GM19238 (cell line): ENCODE measurements around the gene IRF2BP2.

Experiments used
- DNase-seq: peaks from one replicate; pipeline ENCODE4 v3.0.0; 2011; ENCODE audit warnings: low spot score; ENCODE audit not compliant: insufficient read length

The IRF2BP2 gene

DNA sequence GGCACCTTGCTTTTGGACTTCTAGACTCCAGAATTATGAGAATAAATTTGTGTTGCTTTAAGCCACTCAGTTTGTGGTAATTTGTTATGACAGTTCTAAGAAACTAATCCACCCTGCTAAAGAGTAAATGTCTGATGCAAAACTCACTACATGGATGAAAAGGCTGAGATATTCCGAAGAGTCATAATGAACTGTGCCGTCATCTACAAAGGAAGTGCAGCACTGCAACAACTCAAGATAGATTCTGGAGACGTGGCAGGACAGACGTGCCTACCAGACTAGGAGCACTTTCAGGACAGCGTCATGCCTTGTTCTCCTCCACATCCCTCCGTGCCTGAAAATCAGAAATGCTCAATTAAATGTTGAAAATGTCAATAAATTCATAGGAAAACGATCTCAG lies 24.4 kb upstream of the IRF2BP2 start:
- no peak for DNase-seq

- DNase-seq = no peak
Measured at GRCh38 chr1:234633246-234634003, 23.4 kb upstream of the IRF2BP2 start.

DNA sequence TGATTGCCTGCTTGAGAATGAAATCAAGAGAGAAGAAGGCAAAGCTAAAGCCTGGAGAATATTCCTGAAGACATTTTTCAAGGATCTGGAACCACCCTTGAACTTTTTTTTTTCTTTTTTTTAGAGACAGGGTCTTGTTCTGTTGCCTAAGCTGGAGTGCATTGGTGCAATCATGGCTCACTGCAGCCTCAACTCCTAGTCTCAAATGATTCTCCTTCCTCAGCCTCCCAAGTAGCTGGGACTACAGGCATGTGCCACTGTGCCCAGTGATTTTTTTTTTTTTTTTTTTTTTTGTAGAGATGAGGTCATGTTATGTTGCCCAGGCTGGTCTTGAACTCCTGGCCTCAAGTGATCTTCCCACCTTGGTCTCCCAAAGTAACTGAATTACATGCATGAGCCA lies 22.2 kb upstream of the IRF2BP2 start:
- DNase-seq = no peak

GRCh38 chr1:234631721-234632125 lies 21.7 kb upstream of the IRF2BP2 start:
- DNase-seq = no peak

DNA sequence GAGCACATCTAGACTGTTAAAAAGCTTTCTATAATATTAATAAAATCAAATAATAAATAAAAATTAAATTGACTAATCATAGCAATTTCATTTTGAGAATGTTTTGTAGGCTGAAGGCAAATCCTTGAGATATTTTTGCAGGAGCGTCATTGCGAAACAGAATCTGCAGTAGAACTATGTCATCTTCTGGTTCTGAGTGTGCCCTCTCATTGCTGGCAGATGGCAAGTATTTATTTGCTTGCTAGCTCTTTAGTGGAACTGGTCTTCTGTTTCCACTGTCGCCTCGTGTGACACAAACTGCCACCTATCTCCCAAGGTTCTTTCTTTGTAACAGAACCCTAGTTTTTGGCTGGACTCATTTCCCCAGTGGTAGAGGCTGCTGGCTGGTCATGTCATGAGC lies 19.0 kb upstream of the IRF2BP2 start:
- DNase-seq = no peak

DNA sequence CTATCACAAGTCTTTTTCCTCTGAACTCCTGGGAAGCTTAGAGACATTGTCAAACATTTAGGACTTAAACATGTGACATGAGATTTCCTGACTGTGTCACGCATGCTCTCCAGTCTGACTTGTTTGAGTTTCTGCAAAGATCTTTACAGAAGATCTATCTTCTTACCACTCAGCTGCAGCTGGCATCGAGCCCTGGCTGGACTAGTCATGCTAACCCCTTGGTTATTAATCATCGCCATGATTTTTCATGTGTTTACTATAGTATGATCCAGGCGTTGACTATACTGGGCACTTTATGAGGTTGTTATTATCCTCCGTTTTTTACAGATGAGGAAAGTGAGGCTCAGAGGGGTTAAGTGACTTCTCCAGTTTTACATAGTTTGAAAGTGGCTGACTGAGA lies 18.1 kb upstream of the IRF2BP2 start:
- no peak for DNase-seq

DNA sequence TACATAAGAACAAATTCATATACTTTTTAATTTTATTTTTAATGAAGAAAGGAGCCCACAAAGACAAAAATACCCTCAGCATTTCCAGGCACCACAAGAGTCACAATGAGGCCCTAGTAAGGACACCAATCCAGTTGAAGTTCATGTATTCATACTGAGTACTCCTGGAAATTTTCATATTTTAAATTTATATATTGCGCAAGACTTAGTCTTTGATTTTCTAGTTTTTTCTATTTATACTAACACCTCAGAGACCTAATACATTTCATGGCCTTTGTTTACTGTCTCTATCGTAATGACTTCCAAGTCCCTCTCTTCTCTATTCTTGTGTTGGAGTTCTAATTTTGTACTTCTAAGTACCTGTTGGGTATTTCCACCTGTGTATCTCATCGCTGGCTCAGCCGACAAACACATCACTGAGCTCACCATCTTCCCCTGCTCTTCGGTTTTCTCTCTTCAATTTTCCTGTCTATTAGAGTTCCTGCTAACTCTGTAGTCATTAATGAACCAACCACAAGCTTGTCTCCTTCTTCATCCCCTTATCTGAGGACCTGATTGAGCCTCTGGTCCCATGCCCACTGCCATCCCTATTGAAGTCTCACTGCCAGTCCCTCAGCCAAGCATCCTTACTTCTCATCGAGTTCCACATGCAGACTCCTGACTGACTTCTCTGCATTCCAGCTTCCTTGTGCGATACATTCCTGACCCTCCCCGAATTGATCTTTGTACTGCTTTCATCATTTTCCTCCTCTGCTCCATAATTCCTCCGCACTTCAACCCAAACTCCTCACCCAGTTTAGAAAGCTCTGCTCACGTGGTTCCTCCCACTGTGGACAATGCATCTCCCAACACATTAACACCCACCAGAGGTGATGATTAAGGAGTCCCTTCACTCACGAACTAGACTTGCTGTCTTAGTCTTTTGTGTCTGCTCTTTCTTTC lies 17.3 kb upstream of the IRF2BP2 start:
- DNase-seq = no peak

DNA sequence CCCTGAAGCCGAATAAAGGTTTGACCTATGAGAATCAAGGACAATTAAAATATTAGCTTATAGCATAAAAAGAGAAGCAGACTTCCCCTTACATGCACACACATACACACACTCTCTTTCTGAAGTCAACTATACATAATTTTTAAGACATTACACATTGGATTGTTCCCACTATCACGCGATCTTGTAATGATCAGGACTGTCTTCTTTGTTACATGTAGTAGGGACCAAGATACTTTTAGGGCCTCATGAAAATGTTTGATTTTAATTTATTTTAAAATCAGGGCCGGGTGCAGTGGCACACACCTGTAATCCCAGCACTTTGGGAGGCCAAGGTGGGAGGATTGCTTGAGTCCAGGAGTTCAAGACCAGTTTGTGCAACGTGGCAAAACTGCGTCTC lies 16.4 kb upstream of the IRF2BP2 start:
- DNase-seq = no peak

DNA sequence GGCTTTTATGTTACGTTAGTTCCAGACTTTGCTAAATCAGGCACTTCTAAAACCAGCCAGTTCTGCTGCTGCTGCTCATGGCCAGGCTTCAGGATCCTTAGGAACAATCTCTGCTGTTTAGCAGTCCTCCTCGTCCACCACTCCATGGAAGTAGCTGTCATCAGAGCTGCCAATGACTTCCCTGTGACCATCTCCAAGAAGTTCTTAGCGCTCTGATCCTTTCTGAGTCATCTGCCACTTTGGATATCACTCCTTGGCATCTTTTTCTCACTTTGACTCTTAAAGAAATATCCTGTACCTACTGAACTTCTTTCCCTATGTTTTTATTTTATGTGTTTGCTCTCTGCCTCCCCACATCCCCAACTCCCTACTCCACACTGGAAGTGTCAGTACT lies 14.7 kb upstream of the IRF2BP2 start:
- DNase-seq = no peak

- no peak for DNase-seq
Measured at GRCh38 chr1:234621657-234622335, 11.8 kb upstream of the IRF2BP2 start.

DNA sequence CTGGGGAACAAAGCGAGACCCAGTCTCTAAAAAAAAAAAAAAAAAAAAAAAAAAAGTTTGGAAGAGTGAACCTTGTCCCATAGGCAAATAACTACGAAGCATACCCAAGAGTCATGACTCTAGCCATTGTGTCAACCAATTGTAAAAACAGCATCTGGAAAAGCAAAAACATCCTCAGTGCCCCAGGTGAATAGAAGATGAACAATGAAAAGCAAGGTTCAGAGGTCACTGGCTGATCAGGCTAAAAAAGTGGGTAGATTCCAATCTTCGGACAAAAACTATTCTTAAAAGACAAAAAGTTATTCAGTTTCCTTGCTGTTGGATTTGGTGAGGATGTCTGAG lies 11.1 kb upstream of the IRF2BP2 start:
- DNase-seq = no peak

DNA sequence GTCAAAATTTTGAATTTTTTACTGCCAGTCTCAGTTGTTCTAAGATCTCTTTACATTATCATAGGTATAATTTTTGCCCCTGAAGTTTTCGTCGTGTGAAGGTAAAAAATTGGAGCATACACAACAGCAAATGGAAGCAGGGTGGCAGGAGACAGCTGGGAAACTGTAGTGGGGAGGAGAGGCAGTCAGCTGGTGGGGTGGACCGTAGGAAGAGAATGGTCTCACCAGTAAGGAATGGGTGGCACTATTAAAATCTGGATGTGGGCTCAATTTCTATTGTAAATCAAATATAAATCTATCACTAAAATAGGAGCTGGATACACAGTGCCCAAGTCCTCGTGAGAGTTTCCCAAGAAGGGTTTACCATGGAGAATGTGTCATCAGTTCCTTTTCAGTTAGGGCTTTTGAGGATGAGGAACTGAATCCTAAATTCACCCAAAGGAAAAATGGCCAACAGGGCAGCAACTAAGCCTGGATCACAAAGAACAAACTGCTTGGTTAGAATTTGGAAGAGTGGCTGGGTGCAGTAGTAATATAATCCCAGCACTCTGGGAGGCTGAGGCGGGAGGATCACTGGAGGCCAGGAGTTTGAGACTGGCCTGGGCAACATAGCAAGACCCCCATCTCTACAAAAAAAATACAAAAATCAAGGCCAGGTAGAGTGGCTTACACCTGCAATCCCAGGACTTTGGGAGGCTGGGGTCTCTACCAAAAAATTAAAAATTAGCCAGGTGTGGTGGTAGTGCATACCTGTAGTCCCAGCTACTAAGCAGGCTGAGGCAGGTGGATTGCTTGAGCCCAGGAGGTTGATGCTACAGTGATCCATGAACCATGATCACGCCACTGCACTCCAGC lies 10.5 kb upstream of the IRF2BP2 start:
- no peak for DNase-seq

- no peak for DNase-seq
Measured at GRCh38 chr1:234619794-234620247, 9.8 kb upstream of the IRF2BP2 start.

DNA sequence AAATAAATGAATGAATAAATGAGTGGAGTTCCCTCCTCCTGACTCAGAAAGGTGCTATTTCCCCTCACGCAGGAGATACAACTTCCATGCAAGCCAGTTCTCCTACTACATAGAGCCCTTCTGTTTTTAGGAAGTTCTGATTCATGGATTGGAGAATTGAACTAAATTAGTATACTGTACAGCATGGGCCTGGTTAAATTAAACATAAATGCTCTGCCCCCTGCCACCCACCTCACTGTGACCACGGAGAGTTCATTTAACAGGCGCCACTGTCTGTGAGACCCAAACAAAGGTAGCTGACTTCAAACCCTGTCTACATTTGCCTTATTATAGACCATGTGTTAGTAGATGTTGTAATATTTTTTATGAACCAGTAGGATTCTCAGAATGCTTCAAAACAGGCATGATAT lies 9.1 kb upstream of the IRF2BP2 start:
- no peak for DNase-seq

GRCh38 chr1:234618737-234619049 lies 8.7 kb upstream of the IRF2BP2 start:
- no peak for DNase-seq

DNA sequence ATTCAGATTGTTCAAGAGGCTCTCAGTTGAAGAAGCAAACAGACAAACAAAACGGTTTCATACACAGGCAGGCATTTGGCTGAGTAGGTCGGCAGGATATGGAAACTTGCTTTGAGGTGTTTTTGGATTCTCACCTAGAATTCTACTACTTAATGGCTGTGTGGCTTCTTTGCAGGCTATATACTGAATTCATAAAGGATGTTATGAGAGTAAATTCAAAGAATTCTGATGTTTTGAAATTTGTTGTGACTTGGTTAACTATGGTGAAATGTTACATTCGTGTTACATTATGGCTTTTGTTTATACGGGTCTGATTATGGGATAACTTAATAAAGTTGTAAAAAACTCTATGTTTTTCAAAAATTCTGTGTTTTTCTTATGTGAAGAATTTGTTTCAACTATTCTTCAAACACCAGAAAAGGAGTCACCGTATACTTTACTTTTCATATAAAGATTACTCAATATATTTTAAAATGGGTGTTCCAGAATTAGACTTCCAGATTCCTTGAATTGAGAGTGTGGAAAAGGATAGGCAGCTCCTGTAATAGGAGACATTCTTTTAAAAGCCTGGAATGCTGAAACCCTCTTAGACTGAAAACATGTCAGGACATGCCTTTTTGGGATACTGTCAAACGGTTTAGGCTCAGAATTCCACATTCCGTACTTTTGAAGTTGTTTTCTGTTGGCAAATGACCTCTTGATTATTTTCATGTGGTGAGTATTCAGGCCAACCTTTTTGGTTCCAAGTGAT lies 8.2 kb upstream of the IRF2BP2 start:
- DNase-seq = no peak

DNA sequence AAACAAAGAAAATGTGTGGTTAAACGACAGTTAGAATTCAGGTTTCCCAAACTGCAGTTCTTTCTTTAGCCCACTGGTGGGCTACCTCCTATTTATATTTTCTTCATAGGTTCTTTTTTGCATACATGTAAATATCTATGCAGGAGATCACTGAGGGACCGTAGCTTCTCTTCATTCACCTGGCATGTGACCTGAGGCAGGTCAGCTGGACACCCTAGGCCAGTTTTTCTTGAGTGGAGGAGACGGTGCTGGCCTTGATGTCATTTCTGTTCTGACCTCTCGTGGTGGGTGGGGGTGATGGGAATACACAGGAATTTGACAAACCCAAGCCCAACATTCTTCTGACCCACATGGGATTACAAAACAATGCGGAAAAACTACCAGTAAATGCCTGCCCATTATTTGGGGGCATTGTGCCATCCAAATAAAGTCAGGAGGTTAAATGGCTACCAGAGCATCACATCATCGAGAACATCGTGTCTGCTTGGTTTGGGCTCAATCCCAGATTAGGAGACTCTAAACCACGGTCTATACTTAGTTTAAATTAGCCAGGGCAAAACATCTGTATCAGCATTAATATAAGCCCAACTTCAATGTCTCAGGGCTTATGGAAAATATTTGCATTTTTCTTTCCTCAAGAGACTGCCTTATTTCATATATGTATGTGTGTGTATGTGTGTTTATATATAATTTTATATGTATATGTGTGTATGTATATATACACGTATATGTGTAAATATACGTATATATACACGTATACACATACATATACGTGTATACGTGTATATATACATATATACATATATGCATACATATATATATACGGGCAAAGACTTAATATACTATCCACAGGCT lies 7.4 kb upstream of the IRF2BP2 start:
- DNase-seq = no peak

DNA sequence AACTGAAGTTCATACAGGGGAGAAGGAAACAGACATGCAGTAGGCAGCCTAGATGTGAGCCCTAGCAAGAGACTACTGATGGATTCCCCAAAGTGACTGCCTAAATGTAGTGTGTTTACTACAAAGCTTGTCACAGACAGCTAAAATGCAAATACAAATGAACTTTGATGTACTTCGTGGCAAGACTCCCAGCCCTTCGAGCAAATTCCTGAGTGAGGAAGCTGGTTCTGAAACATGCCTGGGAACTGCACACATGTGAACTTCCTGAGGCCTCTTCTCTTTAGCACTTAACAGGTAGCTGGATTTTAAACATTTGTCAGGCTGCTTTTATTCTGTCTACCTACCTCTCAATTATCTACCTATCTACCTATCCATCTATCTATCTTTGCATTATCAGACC lies 6.7 kb upstream of the IRF2BP2 start:
- no peak for DNase-seq

DNA sequence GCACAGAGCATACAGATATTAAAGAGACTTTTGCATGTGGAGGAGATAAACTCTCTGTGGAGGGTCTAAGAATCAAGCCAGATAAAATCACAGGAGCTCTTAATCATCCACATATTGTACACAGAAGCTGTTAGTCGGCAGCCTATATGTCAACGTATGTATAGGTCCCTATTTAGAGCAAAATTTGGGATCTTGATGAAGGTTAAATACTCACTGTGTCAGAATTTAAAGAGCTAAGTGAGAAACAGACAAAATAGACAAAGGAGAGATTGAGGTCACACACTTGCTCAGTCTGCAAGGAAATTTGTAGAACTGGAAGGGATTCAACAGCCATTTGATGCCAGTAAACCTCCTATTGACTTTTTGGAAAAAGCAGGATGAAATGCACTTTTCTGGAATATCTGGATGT lies 4.1 kb upstream of the IRF2BP2 start:
- no peak for DNase-seq
